OCI-LY1 (cell line): Measurements from ENCODE around the gene MVP.
"Not testable (repeated sequence)": the region's sequence is repeated elsewhere in the genome, so short reads cannot be mapped to it uniquely, and the experiment has no call there.

Experiments
- H2AFZ ChIP-seq: fragments of 200-600 bp; sonication (generic), shearing (Covaris generic); 2 replicates; pipeline ENCODE4 v1.6.0; 2014; ENCODE audit warnings: antibody characterized with exemption, mild to moderate bottlenecking, low read length
- H3F3A ChIP-seq: fragments of 200-600 bp; sonication (generic), shearing (Covaris generic); 2 replicates; pipeline ENCODE4 v1.6.0; 2014; ENCODE audit warnings: mild to moderate bottlenecking, antibody characterized with exemption, low read length, moderate library complexity; ENCODE audit not compliant: insufficient read depth
- H3K27ac ChIP-seq: fragments of 200-600 bp; sonication (generic); 2 replicates; pipeline ENCODE4 v1.5.1; 2014; ENCODE audit warnings: low read length, mixed run types, mild to moderate bottlenecking, low read depth; ENCODE audit not compliant: poor library complexity, severe bottlenecking
- H3K27me3 ChIP-seq: fragments of 200-600 bp; sonication (generic); 2 replicates; pipeline ENCODE4 v1.6.0; 2014; ENCODE audit warnings: antibody characterized with exemption, mild to moderate bottlenecking, low read length, moderate library complexity; ENCODE audit not compliant: insufficient read depth
- H3K36me3 ChIP-seq: fragments of 200-600 bp; sonication (generic); 2 replicates; pipeline ENCODE4 v1.6.1; 2014; ENCODE audit warnings: mild to moderate bottlenecking, antibody characterized with exemption, low read length, moderate library complexity, mixed read lengths; ENCODE audit not compliant: insufficient read depth
- H3K4me1 ChIP-seq: fragments of 200-600 bp; sonication (generic); 2 replicates; pipeline ENCODE4 v1.5.1; 2014; ENCODE audit warnings: mild to moderate bottlenecking, low read length, moderate library complexity; ENCODE audit not compliant: insufficient read depth, severe bottlenecking
- H3K4me2 ChIP-seq: fragments of 200-600 bp; sonication (generic), shearing (Covaris generic); 2 replicates; pipeline ENCODE4 v1.6.1; 2014; ENCODE audit warnings: low read length
- H3K4me3 ChIP-seq: fragments of 200-600 bp; sonication (generic); 2 replicates; pipeline ENCODE4 v1.5.1; 2014; ENCODE audit warnings: low read length, low read depth, mild to moderate bottlenecking, mixed read lengths; ENCODE audit not compliant: poor library complexity, severe bottlenecking
- H3K79me2 ChIP-seq: fragments of 200-600 bp; shearing (Covaris generic); 2 replicates; pipeline ENCODE4 v1.6.1; 2016; ENCODE audit warnings: mixed run types, low read length, mixed read lengths; ENCODE audit not compliant: insufficient read depth
- H3K9ac ChIP-seq: fragments of 200-600 bp; sonication (generic), shearing (Covaris generic); 2 replicates; pipeline ENCODE4 v1.6.1; 2014; ENCODE audit warnings: mild to moderate bottlenecking, low read length, mixed read lengths
- H3K9me2 ChIP-seq: fragments of 200-600 bp; sonication (generic), shearing (Covaris generic); 2 replicates; pipeline ENCODE4 v1.6.1; 2014; ENCODE audit warnings: low read depth, mild to moderate bottlenecking, low read length, mixed read lengths
- H3K9me3 ChIP-seq: fragments of 200-600 bp; shearing (Covaris generic); 2 replicates; pipeline ENCODE4 v1.6.1; 2014; ENCODE audit warnings: low read length, mixed read lengths
- H4K20me1 ChIP-seq: fragments of 200-600 bp; sonication (generic), shearing (Covaris generic); 2 replicates; pipeline ENCODE4 v1.6.0; 2016; ENCODE audit warnings: mild to moderate bottlenecking, low read length; ENCODE audit not compliant: insufficient read depth
- CTCF ChIP-seq: fragments of 200-600 bp; sonication (generic), shearing (Covaris generic); IDR thresholded peaks from 2 replicates; pipeline ENCODE4 v1.5.1; 2017; ENCODE audit warnings: mild to moderate bottlenecking, antibody characterized with exemption, low read length, moderate library complexity, mixed read lengths
- EZH2 ChIP-seq: fragments of 200-600 bp; sonication (generic), shearing (Covaris generic); IDR thresholded peaks from 2 replicates; pipeline ENCODE4 v1.8.0; 2017; ENCODE audit warnings: borderline replicate concordance, mixed run types, mild to moderate bottlenecking, antibody characterized with exemption, low read length, moderate library complexity, mixed read lengths

The MVP gene

GRCh38 chr16:29864205-29864604, 43.9 kb downstream of the MVP start:
- Histone ChIP-seq H3F3A (no peaks in the 10 kb centered on the region), H3K27ac (no peak overlapping the region), H4K20me1 (no peaks in the 10 kb centered on the region), H3K4me2 (no peak overlapping the region), H3K36me3 (peaks cover 19% of the 10 kb centered on the region), H3K9ac (no peak overlapping the region), H3K4me1 (peaks cover 16% of the 10 kb centered on the region), H3K9me3 (no peaks in the 10 kb centered on the region), H3K27me3 (0 out of 2 replicates have a peak, but pooled peaks cover 5% of the 10 kb centered on the region), H3K9me2 (no peaks in the 10 kb centered on the region), H3K79me2 (no peaks in the 10 kb centered on the region), H3K4me3 (no peak overlapping the region), H2AFZ (no peak overlapping the region)
- no peak for TF ChIP-seq CTCF
- TF ChIP-seq EZH2, result no peak

- Histone ChIP-seq H3K9me2 (no peaks in the 10 kb centered on the region), H3F3A (no peaks in the 10 kb centered on the region), H3K79me2 (no peaks in the 10 kb centered on the region), H3K4me2 (no peak overlapping the region), H3K9me3 (no peaks in the 10 kb centered on the region), H3K9ac (no peak overlapping the region), H3K4me1 (peaks cover 4% of the 10 kb centered on the region), H4K20me1 (no peaks in the 10 kb centered on the region), H3K36me3 (no peaks in the 10 kb centered on the region), H3K27ac (no peak overlapping the region), H2AFZ (no peak overlapping the region), H3K27me3 (0 out of 2 replicates have a peak, but pooled peaks cover 5% of the 10 kb centered on the region), H3K4me3 (no peak overlapping the region)
- no peak for TF ChIP-seq CTCF
Observed at GRCh38 chr16:29868396-29869009, 48.2 kb downstream of the MVP start.

GRCh38 chr16:29869067-29869466, 48.8 kb downstream of the MVP start:
- H3K27me3 ChIP-seq, H3K9me2 ChIP-seq, H3K4me1 ChIP-seq, H3K4me3 ChIP-seq, H3K36me3 ChIP-seq, H2AFZ ChIP-seq, H3K27ac ChIP-seq, H3K79me2 ChIP-seq, H3K9me3 ChIP-seq, H3K9ac ChIP-seq, H4K20me1 ChIP-seq, H3F3A ChIP-seq, H3K4me2 ChIP-seq: not testable (repeated sequence)

GRCh38 chr16:29871822-29872546, 51.7 kb downstream of the MVP start:
- Histone ChIP-seq H4K20me1 (no peaks in the 10 kb centered on the region), H3K79me2 (no peaks in the 10 kb centered on the region), H3K4me3 (no peak overlapping the region), H3K27ac (no peak overlapping the region), H3K4me1 (no peaks in the 10 kb centered on the region), H3K27me3 (0 out of 2 replicates have a peak, but pooled peaks cover 5% of the 10 kb centered on the region), H3F3A (no peaks in the 10 kb centered on the region), H3K9me2 (no peaks in the 10 kb centered on the region), H3K9me3 (no peaks in the 10 kb centered on the region), H3K36me3 (no peaks in the 10 kb centered on the region), H2AFZ (no peak overlapping the region), H3K4me2 (no peak overlapping the region), H3K9ac (no peak overlapping the region)
- TF ChIP-seq EZH2, result no peak
- TF ChIP-seq CTCF, result no peak
